GM12878 (cell line): ENCODE measurements around the gene CARD14. TPM values are rescaled to one million over a fixed set of nuclear protein-coding genes. Genes with fewer than 3 reads are reported as not detected.

Source experiments
- ATAC-seq: fragments of 200-7000 bp; cut with Tn5 transposase; 3 replicates; pipeline ENCODE4 v1.9.1; 2020; ENCODE audit warnings: mild to moderate bottlenecking, moderate library complexity
- BruUV-seq: library from RNA; stranded (reverse); fragments of 400-500 nt; replicated peaks from 2 replicates; lab custom pipeline; 2021; lab: Mats Ljungman, UMichigan
- CTCF ChIA-PET: fragments of 300-600 bp; sonication (Branson Sonifier 250); formaldehyde crosslinking; extraction: SDS; loops from one replicate; lab custom pipeline; 2021; ENCODE audit warnings: inconsistent platforms; lab: Yijun Ruan, JAX
- POLR2A ChIA-PET: fragments of 350-600 bp; formaldehyde crosslinking; extraction: SDS; loops from one replicate; lab custom pipeline; 2021; ENCODE audit warnings: inconsistent platforms; lab: Charles Lee
- RAD21 ChIA-PET: fragments of 300-600 bp; sonication (Branson Sonifier 250); formaldehyde crosslinking; loops from one replicate; lab custom pipeline; 2023; ENCODE audit warnings: antibody characterized with exemption; ENCODE audit not compliant: unreplicated experiment; lab: Charles Lee
- SMC1A ChIA-PET: fragments of 300-600 bp; sonication (Branson Sonifier 250); formaldehyde crosslinking; loops from one replicate; lab custom pipeline; 2023; ENCODE audit not compliant: unreplicated experiment, uncharacterized antibody; lab: Charles Lee
- DNase-seq: peaks from one replicate; pipeline ENCODE4 v3.0.0-alpha.2; 2011; ENCODE audit warnings: low read depth, low spot score
- FAIRE-seq: peaks from 3 replicates; lab custom pipeline; 2011; peaks lifted over from hg19 to GRCh38; lab: Jason Lieb, UNC
- H2AFZ ChIP-seq: 2 replicates; pipeline ENCODE4 v1.6.0; 2011; ENCODE audit warnings: low read depth, low read length, control low read depth; ENCODE audit not compliant: control insufficient read depth
- H3K27ac ChIP-seq: 2 replicates; pipeline ENCODE4 v1.5.1; 2011; ENCODE audit warnings: control low read depth; ENCODE audit not compliant: control insufficient read depth, insufficient read depth
- H3K27me3 ChIP-seq, 2 experiments: replicated peaks in 1 of 2; 2 replicates each; pipeline versions ENCODE4 v1.6.0 to v1.6.1; 2011; ENCODE audit warnings: low read length in 1 of 2; ENCODE audit not compliant: control insufficient read depth in 2 of 2, insufficient read depth in 2 of 2
- H3K36me3 ChIP-seq, 2 experiments: 2 replicates each; pipeline ENCODE4 v1.5.1; 2011; ENCODE audit warnings: low read length in 1 of 2; ENCODE audit not compliant: control insufficient read depth in 2 of 2, insufficient read depth in 2 of 2
- H3K4me1 ChIP-seq: 2 replicates; pipeline ENCODE4 v1.6.1; 2011; ENCODE audit warnings: mild to moderate bottlenecking, low read length, moderate library complexity, mixed read lengths; ENCODE audit not compliant: control insufficient read depth, insufficient read depth
- H3K4me2 ChIP-seq: 2 replicates; pipeline ENCODE4 v1.6.0; 2011; ENCODE audit warnings: control low read depth; ENCODE audit not compliant: control insufficient read depth, insufficient read depth
- H3K4me3 ChIP-seq: fragments of 200-600 bp; sonication (generic); 2 replicates; pipeline ENCODE4 v1.5.1; 2016
- H3K79me2 ChIP-seq: 2 replicates; pipeline ENCODE4 v1.6.0; 2011; ENCODE audit warnings: low read length; ENCODE audit not compliant: control insufficient read depth, insufficient read depth
- H3K9ac ChIP-seq: 2 replicates; pipeline ENCODE4 v1.8.0; 2011; ENCODE audit warnings: low read length, control low read depth, mixed read lengths; ENCODE audit not compliant: control insufficient read depth, insufficient read depth
- H3K9me3 ChIP-seq: replicated peaks from 3 replicates; pipeline ENCODE4 v1.5.1; 2011; ENCODE audit warnings: mild to moderate bottlenecking, low read length; ENCODE audit not compliant: control insufficient read depth, insufficient read depth
- H4K20me1 ChIP-seq: 2 replicates; pipeline ENCODE4 v1.6.0; 2011; ENCODE audit not compliant: control insufficient read depth, insufficient read depth
- BACH1 ChIP-seq: fragments of 450-650 bp; IDR thresholded peaks from 2 replicates; pipeline ENCODE4 v1.6.1; 2017; ENCODE audit warnings: mild to moderate bottlenecking, borderline replicate concordance
- CHD4 ChIP-seq: fragments of 200-600 bp; sonication (generic); IDR thresholded peaks from 2 replicates; pipeline ENCODE4 v1.6.1; 2016; ENCODE audit warnings: mild to moderate bottlenecking
- E2F8 ChIP-seq: fragments of 450-650 bp; IDR thresholded peaks from 2 replicates; pipeline ENCODE4 v1.6.1; 2018; ENCODE audit warnings: mild to moderate bottlenecking, low read depth, moderate library complexity; ENCODE audit not compliant: partially characterized antibody
- EED ChIP-seq: sonication (generic); IDR thresholded peaks from 2 replicates; pipeline ENCODE4 v1.6.1; 2016; ENCODE audit warnings: antibody characterized with exemption, low read depth
- ETV6 ChIP-seq, 2 experiments: fragments of 450-650 bp in 1 of 2; IDR thresholded peaks in 1 of 2; conservative IDR thresholded peaks in 1 of 2; 2 replicates each; pipeline ENCODE4 v1.6.1; 2014; ENCODE audit warnings: antibody characterized with exemption in 1 of 2, borderline replicate concordance in 1 of 2, low read depth in 1 of 2, mild to moderate bottlenecking in 1 of 2, moderate library complexity in 1 of 2
- KAT2A ChIP-seq: conservative IDR thresholded peaks from 2 replicates; pipeline ENCODE4 v1.6.1; 2011; ENCODE audit warnings: low read depth, low read length; ENCODE audit not compliant: control insufficient read depth
- KDM1A ChIP-seq: fragments of 200-600 bp; sonication (generic); IDR thresholded peaks from 2 replicates; pipeline ENCODE4 v1.6.1; 2016; ENCODE audit warnings: borderline replicate concordance
- MLLT1 ChIP-seq: fragments of 450-650 bp; IDR thresholded peaks from 2 replicates; pipeline ENCODE4 v1.6.1; 2016; ENCODE audit warnings: mild to moderate bottlenecking
- POLR2AphosphoS2 ChIP-seq: IDR thresholded peaks from 2 replicates; pipeline ENCODE4 v1.6.1; 2011; ENCODE audit warnings: low read depth, mild to moderate bottlenecking, low read length, improper control_type of control experiment, moderate library complexity
- SMC3 ChIP-seq: IDR thresholded peaks from 2 replicates; pipeline ENCODE4 v1.6.1; 2011; ENCODE audit warnings: low read length, improper control_type of control experiment, borderline replicate concordance
- TBL1XR1 ChIP-seq: IDR thresholded peaks from 2 replicates; pipeline ENCODE4 v1.6.1; 2012; ENCODE audit warnings: low read depth, low read length, improper control_type of control experiment
- WGBS: methylation state at CpG from one replicate; pipeline ENCODE4 v1.1.6; 2016; ENCODE audit warnings: low lambda C conversion rate; ENCODE audit not compliant: insufficient replicate concordance, insufficient coverage; ENCODE audit errors: missing lambda C conversion rate; 5-methylcytosine and 5-hydroxymethylcytosine counted together
- in situ Hi-C: fragments of 300-500 bp; cut with MboI; formaldehyde crosslinking; loops from 9 replicates; pipeline ENCODE4 v1.14.3; 2018; ENCODE audit warnings: mixed read lengths
- intact Hi-C: fragments of 100-400 bp; cut with micrococcal nuclease; formaldehyde crosslinking; loops from one replicate; pipeline ENCODE4 v1.14.2; 2022; ENCODE audit not compliant: unreplicated experiment
- polyA plus RNA-seq, 11 experiments: library from polyadenylated mRNA; depleted of rRNA in 4 of 11; unstranded in 6 of 11; stranded (reverse) in 5 of 11; fragments of >200 nt; fragmentation: Nextera tagmentation in 4 of 11; fragmentation: Illumina TruSeq in 1 of 11; extraction: Ambion mirVana in 4 of 11; extraction: Trizol in 1 of 11; gene quantifications; 1 replicate in 1 of 11; 2 replicates in 10 of 11; pipeline versions ENCODE4 v1.2.1 to v1.2.3, GENCODE V29; 2011 to 2016; ENCODE audit warnings: inconsistent platforms in 2 of 11, missing spikeins in 2 of 11, low read depth in 1 of 11
- total RNA-seq, 4 experiments: library from RNA; depleted of rRNA in 3 of 4; stranded (reverse); fragments of >200 nt in 3 of 4; fragmentation: Illumina TruSeq in 1 of 4; extraction: Trizol in 1 of 4; gene quantifications; 2 replicates each; pipeline versions ENCODE4 v1.2.1 to v1.2.3, GENCODE V29; 2013 to 2021
- TF ChIP-seq, protein P1 (sequence below): IDR thresholded peaks from 2 replicates; pipeline ENCODE4 v1.6.1; 2011; ENCODE audit warnings: borderline replicate concordance, low read depth, mild to moderate bottlenecking, moderate library complexity, mixed read lengths, low read length; ENCODE audit not compliant: insufficient read depth; ENCODE audit errors: extremely low read length

CARD14 gene
- total and polyA plus RNA-seq, 10 of the 15 experiments (the other 5 are each of a cell fraction or from before 2014, with no cell fraction given): 0.08 to 0.15 TPM; not detected in 8

DNA sequence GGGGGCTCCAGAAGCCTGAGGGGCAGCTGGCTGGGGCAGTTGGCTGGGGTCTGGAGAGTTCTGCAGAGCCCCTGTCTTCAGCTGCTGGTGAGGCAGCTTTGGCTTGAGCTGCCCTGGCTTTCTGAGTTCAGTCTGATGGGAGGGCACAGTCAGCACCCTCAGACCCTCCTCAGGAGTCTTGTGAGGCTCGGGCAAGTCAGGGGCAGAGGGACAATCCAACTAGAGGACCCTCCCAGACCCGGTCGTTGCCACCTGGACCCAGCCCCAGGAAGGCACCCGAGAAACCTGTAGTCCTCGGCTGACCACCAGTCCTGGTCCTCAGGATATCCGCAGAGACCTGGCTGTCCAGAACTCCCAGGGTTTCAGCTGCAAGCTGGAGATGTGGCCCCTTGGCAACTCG lies 1.9 kb downstream of the CARD14 start (continued):
- TF ChIP-seq MLLT1 (no peak), E2F8 (no peak), SMC3 (no peak), KAT2A (no peak), POLR2AphosphoS2 (no peak), BACH1 (no peak)
- TF ChIP-seq, all 136 proteins: peak for 0

GRCh38 chr17:80173126-80173525 lies 3.3 kb downstream of the CARD14 start:
- in situ Hi-C loops: no loop called here

More at GRCh38 chr17:80173126-80173525, 3.3 kb downstream of the CARD14 start:
- no peak for FAIRE-seq
- no peak overlapping the region for H3K4me3 ChIP-seq
- H3K36me3 ChIP-seq: no peaks in the 10 kb centered on the region
- CTCF ChIA-PET: no interaction called here
- H2AFZ ChIP-seq: no peak overlapping the region
- no peaks in the 10 kb centered on the region; a peak in 1 of 4 replicates for H3K27me3 ChIP-seq
- H3K9me3 ChIP-seq: no peaks in the 10 kb centered on the region
- no peaks in the 10 kb centered on the region for H3K79me2 ChIP-seq
- intact Hi-C loops: no loop called here
- SMC1A ChIA-PET: interaction anchor here (0.6 kb wide), 1 partner anchor 51 kb away, joined by 3 read pairs; no protein-coding TSS in a partner anchor
- POLR2A ChIA-PET: no interaction called here
- RAD21 ChIA-PET: no interaction called here
- H3K4me2 ChIP-seq: no peak overlapping the region
- no peaks in the 10 kb centered on the region for H4K20me1 ChIP-seq
- H3K27ac ChIP-seq: no peak overlapping the region
- TF ChIP-seq KDM1A (no peak), EED (no peak), ETV6 (conservative IDR thresholded peaks at IDR 0.05 in 1 of 2, IDR thresholded peaks at IDR 0.05 in 1 of 2; ENCODE audit: borderline replicate concordance in 1 of 2, low read depth in 1 of 2) (no peak), CHD4 (no peak), TBL1XR1 (no peak)
- TF ChIP-seq, protein P1, sequence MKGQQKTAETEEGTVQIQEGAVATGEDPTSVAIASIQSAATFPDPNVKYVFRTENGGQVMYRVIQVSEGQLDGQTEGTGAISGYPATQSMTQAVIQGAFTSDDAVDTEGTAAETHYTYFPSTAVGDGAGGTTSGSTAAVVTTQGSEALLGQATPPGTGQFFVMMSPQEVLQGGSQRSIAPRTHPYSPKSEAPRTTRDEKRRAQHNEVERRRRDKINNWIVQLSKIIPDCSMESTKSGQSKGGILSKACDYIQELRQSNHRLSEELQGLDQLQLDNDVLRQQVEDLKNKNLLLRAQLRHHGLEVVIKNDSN: no peak
- 81% methylated on average over 12 of the region's 12 CpGs for WGBS
- H3K4me1 ChIP-seq: no peaks in the 10 kb centered on the region
- no peak for DNase-seq
- H3K9ac ChIP-seq: no peak overlapping the region
- no TSS peak for BruUV-seq
- ATAC-seq: no peak
